IPS DF 6.9 (cell line): ENCODE measurements around the gene FICD.
"Not testable (repeated sequence)": the region's sequence is repeated elsewhere in the genome, so short reads cannot be mapped to it uniquely, and the experiment has no call there.

ENCODE experiments used
- DNase-seq: peaks from one replicate; pipeline ENCODE4 v3.0.0-alpha.2; 2013; ENCODE audit warnings: low read depth, low spot score
- H3K27ac ChIP-seq: one replicate; pipeline ENCODE4 v1.5.1; 2013; ENCODE audit warnings: low read length, control low read depth
- H3K27me3 ChIP-seq: 2 replicates; pipeline ENCODE4 v1.6.1; 2013; ENCODE audit warnings: mild to moderate bottlenecking, low read length; ENCODE audit not compliant: control insufficient read depth, insufficient read depth
- H3K36me3 ChIP-seq: 2 replicates; pipeline ENCODE4 v1.6.1; 2013; ENCODE audit warnings: low read length; ENCODE audit not compliant: control insufficient read depth, insufficient read depth
- H3K4me1 ChIP-seq: 2 replicates; pipeline ENCODE4 v1.6.1; 2013; ENCODE audit warnings: low read length; ENCODE audit not compliant: control insufficient read depth, insufficient read depth
- H3K4me3 ChIP-seq: 2 replicates; pipeline ENCODE4 v1.5.1; 2013; ENCODE audit warnings: mild to moderate bottlenecking, low read length
- H3K9me3 ChIP-seq: 2 replicates; pipeline ENCODE4 v1.6.1; 2013; ENCODE audit warnings: low read length, inconsistent platforms; ENCODE audit not compliant: control insufficient read depth, insufficient read depth
- WGBS: extraction: QIAGEN DNeasy Blood & Tissue Kit; methylation state at CpG from one replicate; pipeline ENCODE4 v1.1.7; 2013; ENCODE audit warnings: mixed read lengths, missing lambda C conversion rate; ENCODE audit not compliant: insufficient read length, insufficient coverage; 5-methylcytosine and 5-hydroxymethylcytosine counted together

Gene FICD

GRCh38 chr12:108482717-108483212, 32.3 kb upstream of the FICD start:
- H3K27me3 ChIP-seq: no peaks in the 10 kb centered on the region
- no peak overlapping the region for H3K27ac ChIP-seq
- no peaks in the 10 kb centered on the region for H3K36me3 ChIP-seq
- H3K4me3 ChIP-seq: no peak overlapping the region
- WGBS: no CpG with 5 or more reads among the region's 11 CpGs
- no peaks in the 10 kb centered on the region for H3K4me1 ChIP-seq
- H3K9me3 ChIP-seq: no peaks in the 10 kb centered on the region
- no peak for DNase-seq

DNA sequence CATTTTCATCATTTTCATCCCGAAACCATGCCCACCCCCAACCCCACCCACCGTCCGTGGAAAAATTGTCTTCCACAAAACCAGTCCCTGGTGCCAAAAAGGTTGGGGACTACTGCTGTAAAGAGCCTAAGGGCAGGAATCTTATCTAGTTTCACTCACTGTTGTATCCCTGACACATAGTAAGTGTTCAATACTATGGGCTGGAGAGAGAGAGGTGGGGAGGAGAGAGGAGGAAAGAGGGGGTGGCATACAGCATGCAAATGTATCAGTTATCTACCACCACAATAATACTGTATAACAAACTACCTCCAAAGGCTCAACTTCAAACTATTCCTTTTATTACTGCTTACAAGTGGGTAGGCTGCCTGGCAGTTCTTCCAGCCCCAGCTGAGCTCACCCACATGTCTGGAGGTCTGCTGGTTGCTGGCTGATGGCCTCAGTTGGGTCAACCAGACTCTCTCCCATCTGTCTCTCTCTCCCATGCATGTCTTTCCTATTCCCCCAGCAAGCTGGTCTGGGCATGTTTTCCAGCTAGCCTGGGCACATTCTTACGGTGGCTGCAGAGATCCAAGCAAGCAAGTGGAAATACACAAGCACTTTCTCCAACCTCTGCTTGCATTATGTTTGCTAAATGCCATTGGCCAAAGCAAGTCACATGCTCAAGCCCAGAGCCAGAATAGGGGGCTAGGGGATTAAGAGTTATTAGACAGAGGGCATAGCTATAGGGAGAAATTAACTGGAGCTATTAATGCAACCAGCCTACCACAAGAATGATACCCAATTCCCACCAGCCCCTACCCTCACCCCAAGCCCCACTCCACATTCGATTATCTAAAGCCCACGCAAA, 31.6 kb upstream of the FICD start:
- H3K4me3 ChIP-seq: no peak overlapping the region
- no peaks in the 10 kb centered on the region for H3K27me3 ChIP-seq
- no CpG with 5 or more reads among the region's 6 CpGs for WGBS
- no peaks in the 10 kb centered on the region for H3K4me1 ChIP-seq
- no peaks in the 10 kb centered on the region for H3K9me3 ChIP-seq
- no peak overlapping the region for H3K27ac ChIP-seq
- no peaks in the 10 kb centered on the region for H3K36me3 ChIP-seq
- DNase-seq: no peak

DNA sequence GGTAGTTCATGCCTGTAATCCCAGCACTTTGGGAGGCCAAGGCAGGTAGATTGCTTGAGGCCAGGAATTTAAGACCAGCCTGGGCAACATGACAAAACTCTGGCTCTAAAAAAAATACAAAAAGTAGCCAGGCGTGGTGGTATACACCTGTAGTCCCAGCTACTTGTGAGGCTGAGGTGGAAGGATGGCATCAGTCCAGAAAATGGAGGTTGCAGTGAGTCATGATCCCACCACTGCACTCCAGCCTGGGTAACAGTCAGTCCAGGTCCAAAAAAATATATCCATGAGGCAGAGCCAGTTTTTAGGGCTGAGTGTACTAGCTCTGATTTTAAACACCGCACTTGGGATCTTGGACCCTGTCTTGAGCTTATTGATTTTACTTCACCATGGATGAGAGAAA, 30.6 kb upstream of the FICD start:
- Histone ChIP-seq H3K36me3 (no peaks in the 10 kb centered on the region), H3K4me3 (no peak overlapping the region), H3K9me3 (no peaks in the 10 kb centered on the region), H3K27me3 (no peaks in the 10 kb centered on the region), H3K4me1 (no peaks in the 10 kb centered on the region), H3K27ac (no peak overlapping the region)
- no CpG with 5 or more reads among the region's 2 CpGs for WGBS
- DNase-seq: no peak

DNA sequence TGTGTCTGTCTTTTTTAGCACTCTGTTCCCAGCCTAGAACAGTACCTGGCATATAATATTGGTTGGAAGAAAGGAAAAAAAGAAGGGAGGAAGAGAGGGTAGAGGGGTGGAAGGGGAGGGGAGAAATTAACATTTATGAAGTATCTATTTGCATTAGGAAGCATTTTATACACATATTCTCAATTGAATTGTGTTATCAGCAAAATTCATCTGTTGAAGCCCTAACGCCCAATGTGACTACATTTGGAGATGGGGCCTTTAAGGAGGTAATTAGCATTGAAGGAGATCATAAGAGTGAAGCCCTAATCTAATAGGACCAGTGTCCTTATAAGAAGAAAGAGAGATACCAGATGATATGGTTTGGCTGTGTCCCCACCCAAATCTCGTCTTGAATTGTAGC, 30.2 kb upstream of the FICD start:
- WGBS: no CpG with 5 or more reads among the region's 2 CpGs
- DNase-seq: no peak
- no peak overlapping the region for H3K4me3 ChIP-seq
- H3K4me1 ChIP-seq: no peaks in the 10 kb centered on the region
- no peaks in the 10 kb centered on the region for H3K27me3 ChIP-seq
- no peaks in the 10 kb centered on the region for H3K9me3 ChIP-seq
- no peaks in the 10 kb centered on the region for H3K36me3 ChIP-seq
- no peak overlapping the region for H3K27ac ChIP-seq

DNA sequence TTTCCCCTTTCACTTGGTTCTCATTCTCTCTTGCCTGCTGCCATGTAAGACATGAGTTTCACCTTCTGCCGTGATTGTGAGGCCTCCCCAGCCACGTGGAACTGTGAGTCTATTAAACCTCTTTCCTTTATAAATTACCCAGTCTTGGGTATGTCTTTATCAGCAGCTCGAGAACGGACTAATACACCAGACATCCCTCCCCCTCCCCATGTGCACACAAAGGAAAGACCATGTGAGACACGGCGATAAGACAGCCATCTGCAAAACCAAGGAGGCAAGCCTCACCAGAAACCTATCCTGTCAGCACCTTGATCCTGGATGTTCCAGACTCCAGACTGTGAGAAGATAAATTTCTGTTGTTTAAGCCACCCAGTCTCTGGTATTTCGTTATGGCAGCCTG, 29.7 kb upstream of the FICD start:
- not testable (repeated sequence) for DNase-seq, H3K9me3 ChIP-seq, H3K36me3 ChIP-seq, H3K27ac ChIP-seq, H3K4me1 ChIP-seq, H3K4me3 ChIP-seq, H3K27me3 ChIP-seq
- no CpG with 5 or more reads among the region's 7 CpGs for WGBS

GRCh38 chr12:108487029-108487428, 28.0 kb upstream of the FICD start:
- not testable (repeated sequence) for H3K27ac ChIP-seq, H3K36me3 ChIP-seq, H3K9me3 ChIP-seq, DNase-seq, H3K4me3 ChIP-seq, H3K4me1 ChIP-seq, H3K27me3 ChIP-seq
- WGBS: no CpG with 5 or more reads among the region's 4 CpGs

DNA sequence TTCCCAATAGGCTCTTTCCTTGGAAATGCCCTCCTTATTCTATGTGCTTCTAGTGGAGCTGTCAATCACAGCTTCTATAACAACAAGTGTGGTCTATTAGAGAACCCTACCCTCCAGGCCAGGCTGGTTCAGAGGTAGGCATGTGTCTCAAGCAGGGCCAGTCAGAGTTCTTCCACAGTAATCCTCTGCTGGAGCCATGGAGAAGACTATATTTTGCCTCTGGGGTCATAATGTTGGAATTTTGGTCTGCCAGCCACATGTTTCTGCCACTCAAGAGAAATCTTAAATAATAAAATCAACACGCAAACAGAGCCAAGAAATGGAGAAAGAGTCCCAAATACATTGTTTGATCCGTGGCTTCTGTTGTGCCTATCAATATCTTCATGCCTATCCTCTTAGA, 23.8 kb upstream of the FICD start:
- DNase-seq: no peak
- no CpG with 5 or more reads among the region's 2 CpGs for WGBS
- no peak overlapping the region for H3K27ac ChIP-seq

GRCh38 chr12:108495054-108495453, 20.0 kb upstream of the FICD start:
- Histone ChIP-seq H3K27me3 (no peaks in the 10 kb centered on the region), H3K4me3 (no peak overlapping the region), H3K4me1 (no peaks in the 10 kb centered on the region), H3K9me3 (no peaks in the 10 kb centered on the region), H3K36me3 (no peaks in the 10 kb centered on the region), H3K27ac (no peak overlapping the region)
- no CpG with 5 or more reads among the region's 1 CpG for WGBS
- DNase-seq: peak; percentile 52

More for the DNA sequence above, 23.8 kb upstream of the FICD start:
- Histone ChIP-seq H3K36me3 (no peaks in the 10 kb centered on the region), H3K27me3 (no peaks in the 10 kb centered on the region), H3K9me3 (no peaks in the 10 kb centered on the region), H3K4me1 (no peaks in the 10 kb centered on the region), H3K4me3 (no peak overlapping the region)

GRCh38 chr12:108495823-108496579, 19.1 kb upstream of the FICD start:
- no CpG with 5 or more reads among the region's 11 CpGs for WGBS
- no peak overlapping the region for H3K4me3 ChIP-seq
- no peak overlapping the region for H3K27ac ChIP-seq
- no peaks in the 10 kb centered on the region for H3K9me3 ChIP-seq
- H3K4me1 ChIP-seq: no peaks in the 10 kb centered on the region
- no peaks in the 10 kb centered on the region for H3K36me3 ChIP-seq
- no peaks in the 10 kb centered on the region for H3K27me3 ChIP-seq
- DNase-seq: no peak

DNA sequence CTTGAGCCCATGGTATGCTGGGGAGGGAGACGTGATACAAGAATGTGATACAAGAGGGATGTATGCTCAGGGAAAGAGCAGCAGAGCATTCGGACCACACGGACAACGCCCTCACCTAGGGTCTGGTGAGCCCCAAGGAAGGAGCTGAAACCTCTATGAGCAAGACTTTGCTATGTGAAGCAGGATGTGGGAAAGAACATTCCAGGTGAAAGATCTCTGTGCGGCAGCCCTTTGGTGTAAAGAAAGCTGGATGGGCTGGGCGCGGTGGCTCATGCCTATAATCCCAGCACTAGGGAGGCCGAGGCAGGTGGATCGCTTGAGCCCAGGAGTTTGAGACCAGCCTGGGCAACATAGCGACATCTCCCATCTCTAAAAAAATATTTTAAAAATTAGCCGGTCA, 16.9 kb upstream of the FICD start:
- Histone ChIP-seq H3K27me3 (no peaks in the 10 kb centered on the region), H3K4me3 (no peak overlapping the region), H3K27ac (no peak overlapping the region), H3K9me3 (no peaks in the 10 kb centered on the region; the same call in 1 of the 2 replicates), H3K4me1 (no peaks in the 10 kb centered on the region), H3K36me3 (no peaks in the 10 kb centered on the region)
- no CpG with 5 or more reads among the region's 11 CpGs for WGBS
- DNase-seq: no peak
